Upper lobe of left lung (tissue), 6 donors: ENCODE data around the gene DVL3. TPM values are rescaled to one million over a fixed set of nuclear protein-coding genes. Genes with fewer than 3 reads are reported as not detected.

ENCODE experiments used
- ATAC-seq, 2 donors: fragments of 200-7000 bp; cut with Tn5 transposase; one replicate each; pipeline ENCODE4 v1.9.1; 2022; ENCODE audit warnings: mild to moderate bottlenecking in 2 of 2, moderate library complexity in 2 of 2; ENCODE audit not compliant: low FRiP score in 2 of 2
- DNase-seq, 2 donors: peaks; one replicate each; pipeline ENCODE4 v3.0.0-alpha.2; 2019 to 2020
- H3K27ac ChIP-seq, 4 donors: fragments of 200-600 bp; sonication (generic); one replicate each; pipeline ENCODE4 v1.5.1; 2016 to 2019
- H3K27me3 ChIP-seq, 4 donors: fragments of 200-600 bp; sonication (generic); one replicate each; pipeline ENCODE4 v1.5.1; 2017 to 2019
- H3K36me3 ChIP-seq, 4 donors: fragments of 200-600 bp; sonication (generic); one replicate each; pipeline ENCODE4 v1.5.1; 2016 to 2019
- H3K4me1 ChIP-seq, 4 donors: fragments of 200-600 bp; sonication (generic); one replicate each; pipeline ENCODE4 v1.5.1; 2018 to 2019
- H3K4me3 ChIP-seq, 4 donors: fragments of 200-600 bp; sonication (generic); one replicate each; pipeline ENCODE4 v1.5.1; 2017 to 2019; ENCODE audit warnings: mild to moderate bottlenecking in 2 of 4, moderate library complexity in 1 of 4
- H3K9me3 ChIP-seq, 4 donors: fragments of 200-600 bp; sonication (generic); one replicate each; pipeline ENCODE4 v1.5.1; 2018 to 2019
- EP300 ChIP-seq, 4 donors: sonication (generic); formaldehyde crosslinking; IDR thresholded peaks; one replicate each; pipeline ENCODE4 v1.5.1; 2017; ENCODE audit warnings: antibody characterized with exemption in 4 of 4, control low read depth in 2 of 4
- POLR2A ChIP-seq, 4 donors: fragments of 450-650 bp; IDR thresholded peaks; one replicate each; pipeline ENCODE4 v1.5.1; 2016 to 2017; ENCODE audit warnings: antibody characterized with exemption in 4 of 4, mild to moderate bottlenecking in 2 of 4
- POLR2AphosphoS5 ChIP-seq, 2 donors: sonication (generic); formaldehyde crosslinking; IDR thresholded peaks; one replicate each; pipeline ENCODE4 v1.5.1; 2017; ENCODE audit warnings: antibody characterized with exemption in 2 of 2
- WGBS, 2 donors: methylation state at CpG; one replicate each; pipeline ENCODE4 v1.1.5; 2017 to 2018; 5-methylcytosine and 5-hydroxymethylcytosine counted together
- total RNA-seq, 6 donors: library from RNA; depleted of rRNA in 4 of 6; stranded (reverse); fragments of >200 nt in 4 of 6; gene quantifications; one replicate each; pipeline versions ENCODE4 v1.1.0 to v1.2.1, GENCODE V29; 2016 to 2021
- TF ChIP-seq, protein P1 (sequence below), 6 experiments: fragments of 450-650 bp in 4 of 6; fragments of 200-600 bp in 2 of 6; sonication (generic) in 2 of 6; IDR thresholded peaks; one replicate each; pipeline ENCODE4 v1.5.1; 2016 to 2019; ENCODE audit warnings: antibody characterized with exemption in 6 of 6
- donor health status: DM: no; HTN: no; CAD: no; lungs with moderate emphysema.
- donor health status: DM: no; HTN: yes; CAD: no; lungs with severe emphysema.

DVL3 gene
- total RNA-seq, 6 donors from 2014 or later, result 36.5 to 106 (median 62.8) TPM

DNA sequence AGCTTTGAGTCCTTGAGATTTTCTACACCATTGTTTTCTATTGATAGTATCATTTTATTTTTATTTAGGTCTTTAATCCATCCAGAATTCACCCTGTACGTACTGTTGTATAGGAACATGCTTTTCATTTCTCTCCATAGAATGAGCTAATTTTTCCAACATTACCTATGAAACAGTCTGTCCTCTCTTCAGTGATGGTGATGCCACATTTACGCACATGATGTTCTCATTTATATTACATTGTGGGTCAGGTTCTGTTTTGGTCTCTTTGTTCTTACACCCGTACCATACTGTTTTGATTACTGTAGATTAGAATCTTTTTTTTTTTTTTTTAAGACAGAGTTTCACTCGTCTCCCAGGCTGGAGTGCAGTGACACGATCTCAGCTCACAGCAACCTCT is 56.5 kb downstream of the DVL3 start:
- Histone ChIP-seq H3K27me3 (no peaks in the 10 kb centered on the region), H3K4me3 (no peak overlapping the region), H3K9me3 (no peaks in the 10 kb centered on the region), H3K4me1 (no peaks in the 10 kb centered on the region), H3K27ac (no peak overlapping the region), H3K36me3 (no peaks in the 10 kb centered on the region)
- 78 to 82% methylated on average over 5 of the region's 5 CpGs for WGBS, 2 donors
- TF ChIP-seq POLR2A (IDR thresholded peaks at IDR 0.05), result no peak
- TF ChIP-seq EP300 (IDR thresholded peaks at IDR 0.05), result no peak
- no peak for TF ChIP-seq POLR2AphosphoS5 (IDR thresholded peaks at IDR 0.05)
- TF ChIP-seq, protein P1, sequence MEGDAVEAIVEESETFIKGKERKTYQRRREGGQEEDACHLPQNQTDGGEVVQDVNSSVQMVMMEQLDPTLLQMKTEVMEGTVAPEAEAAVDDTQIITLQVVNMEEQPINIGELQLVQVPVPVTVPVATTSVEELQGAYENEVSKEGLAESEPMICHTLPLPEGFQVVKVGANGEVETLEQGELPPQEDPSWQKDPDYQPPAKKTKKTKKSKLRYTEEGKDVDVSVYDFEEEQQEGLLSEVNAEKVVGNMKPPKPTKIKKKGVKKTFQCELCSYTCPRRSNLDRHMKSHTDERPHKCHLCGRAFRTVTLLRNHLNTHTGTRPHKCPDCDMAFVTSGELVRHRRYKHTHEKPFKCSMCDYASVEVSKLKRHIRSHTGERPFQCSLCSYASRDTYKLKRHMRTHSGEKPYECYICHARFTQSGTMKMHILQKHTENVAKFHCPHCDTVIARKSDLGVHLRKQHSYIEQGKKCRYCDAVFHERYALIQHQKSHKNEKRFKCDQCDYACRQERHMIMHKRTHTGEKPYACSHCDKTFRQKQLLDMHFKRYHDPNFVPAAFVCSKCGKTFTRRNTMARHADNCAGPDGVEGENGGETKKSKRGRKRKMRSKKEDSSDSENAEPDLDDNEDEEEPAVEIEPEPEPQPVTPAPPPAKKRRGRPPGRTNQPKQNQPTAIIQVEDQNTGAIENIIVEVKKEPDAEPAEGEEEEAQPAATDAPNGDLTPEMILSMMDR (IDR thresholded peaks at IDR 0.05), result no peak
- ATAC-seq (no peak), DNase-seq (no peak)

DNA sequence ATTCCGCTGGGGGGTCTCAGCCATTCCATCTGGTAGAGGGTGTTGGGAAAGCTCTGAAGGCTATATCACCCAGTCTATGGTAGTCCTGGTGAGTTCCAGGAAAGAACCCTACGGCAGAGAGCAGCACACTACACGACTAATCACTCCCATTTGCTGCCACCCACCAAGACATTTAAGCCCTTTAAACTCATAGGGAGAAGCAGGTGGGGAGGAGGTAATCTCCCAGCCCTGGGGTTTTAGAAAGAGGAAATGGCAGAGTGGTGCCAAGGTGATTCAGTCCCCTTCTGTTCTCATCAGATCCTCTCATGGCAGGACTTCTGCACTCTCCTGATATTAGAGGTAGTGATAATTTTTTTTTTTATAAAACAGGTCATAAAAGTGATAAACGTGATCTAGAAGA is 63.6 kb downstream of the DVL3 start:
- no peaks in the 10 kb centered on the region for H3K36me3 ChIP-seq
- TF ChIP-seq EP300 (IDR thresholded peaks at IDR 0.05), result no peak
- TF ChIP-seq, protein P1 (IDR thresholded peaks at IDR 0.05), result no peak
- TF ChIP-seq POLR2AphosphoS5 (IDR thresholded peaks at IDR 0.05), result no peak
- no peak overlapping the region for H3K27ac ChIP-seq
- no peak overlapping the region for H3K4me3 ChIP-seq
- no peaks in the 10 kb centered on the region for H3K4me1 ChIP-seq
- no peak for ATAC-seq
- DNase-seq, result no peak
- no peaks in the 10 kb centered on the region for H3K9me3 ChIP-seq
- WGBS, 2 donors, result 66 to 71% methylated on average over 4 of the region's 4 CpGs
- no peaks in the 10 kb centered on the region for H3K27me3 ChIP-seq

DNA sequence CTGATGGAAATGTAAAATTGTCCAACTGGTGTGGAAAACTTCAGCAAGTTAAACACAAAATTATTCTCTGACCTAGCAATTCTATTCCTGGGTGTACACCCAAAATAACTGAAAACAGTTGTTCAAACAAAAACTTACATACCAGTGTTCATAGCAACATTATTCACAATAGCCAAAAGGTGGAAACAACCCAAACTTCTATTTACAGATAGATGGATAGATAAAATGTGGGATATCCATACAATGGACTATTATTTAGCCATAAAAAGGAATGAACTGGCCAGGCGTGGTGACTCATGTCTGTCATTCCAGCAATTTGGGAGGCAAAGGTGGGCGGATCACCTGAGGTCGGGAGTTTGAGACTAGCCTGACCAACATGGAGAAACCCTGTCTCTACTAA is 67.3 kb downstream of the DVL3 start:
- Histone ChIP-seq H3K27me3 (peaks cover 0 to 4% (median 0%) of the 10 kb centered on the region in 4 donors), H3K36me3 (no peaks in the 10 kb centered on the region)

More for the DNA sequence above, 67.3 kb downstream of the DVL3 start:
- ATAC-seq (no peak), DNase-seq (no peak)
- no peaks in the 10 kb centered on the region for H3K9me3 ChIP-seq
- 80 to 82% methylated on average over 3 of the region's 3 CpGs for WGBS, 2 donors
- no peaks in the 10 kb centered on the region for H3K4me1 ChIP-seq
- H3K27ac ChIP-seq, result no peak overlapping the region
- no peak overlapping the region for H3K4me3 ChIP-seq
- TF ChIP-seq POLR2A (IDR thresholded peaks at IDR 0.05) (no peak), POLR2AphosphoS5 (IDR thresholded peaks at IDR 0.05) (no peak), EP300 (IDR thresholded peaks at IDR 0.05) (no peak)
- TF ChIP-seq, protein P1 (IDR thresholded peaks at IDR 0.05), result no peak

Other genes with a start within 250 kb of the DVL3 start
- gene ABCC5, start 137.5 kb upstream of the DVL3 start, total RNA-seq, result 100 to 1,000 TPM in 1 of 6 donors, 10 to 100 TPM in 5; 13.2 to 107 (median 27.1) TPM
- not detected for gene HTR3D, start 123.6 kb upstream of the DVL3 start, total RNA-seq
- gene HTR3C, start 102.3 kb upstream of the DVL3 start, total RNA-seq, result 1 to 10 TPM in 2 of 6 donors, under 1 TPM in 2, not detected in 2; 0.23 to 2.4 (median 1.5) TPM
- not detected for gene HTR3E, start 58.3 kb upstream of the DVL3 start, total RNA-seq
- gene EIF2B5, start 20.0 kb upstream of the DVL3 start, total RNA-seq, result 10 to 100 TPM; 31.4 to 37.6 (median 34.2) TPM
- 100 to 1,000 TPM; 132 to 280 (median 198) TPM for gene AP2M1, start 19.5 kb downstream of the DVL3 start, total RNA-seq
- gene ABCF3, start 30.8 kb downstream of the DVL3 start, total RNA-seq, result 100 to 1,000 TPM in 1 of 6 donors, 10 to 100 TPM in 5; 52.6 to 184 (median 73.1) TPM
- 1 to 10 TPM in 2 of 6 donors, under 1 TPM in 3, not detected in 1; 0.17 to 1.2 (median 0.51) TPM for gene VWA5B2, start 74.2 kb downstream of the DVL3 start, total RNA-seq
- gene ALG3, start 93.6 kb downstream of the DVL3 start, total RNA-seq, result 10 to 100 TPM; 16.2 to 60.8 (median 37.6) TPM
- 1 to 10 TPM; 1.8 to 8.8 (median 4.1) TPM for gene EEF1AKMT4, start 94.3 kb downstream of the DVL3 start, total RNA-seq
- gene CAMK2N2, start 106.2 kb downstream of the DVL3 start, total RNA-seq, result under 1 TPM in 2 of 6 donors, not detected in 4; 0.26 to 0.44 TPM
- gene ECE2, start 120.6 kb downstream of the DVL3 start, total RNA-seq, result not detected
- 100 to 1,000 TPM; 144 to 259 (median 165) TPM for gene PSMD2, start 143.9 kb downstream of the DVL3 start, total RNA-seq
- 100 to 1,000 TPM; 278 to 408 (median 326) TPM for gene EIF4G1, start 159.2 kb downstream of the DVL3 start, total RNA-seq
- 10 to 100 TPM; 14.8 to 52.7 (median 25.2) TPM for gene FAM131A, start 182.2 kb downstream of the DVL3 start, total RNA-seq
- 10 to 100 TPM in 1 of 6 donors, 1 to 10 TPM in 5; 3.0 to 14.7 (median 5.3) TPM for gene CLCN2, start 206.2 kb downstream of the DVL3 start, total RNA-seq
- 100 to 1,000 TPM in 1 of 6 donors, 10 to 100 TPM in 5; 41.4 to 235 (median 66.2) TPM for gene POLR2H, start 206.3 kb downstream of the DVL3 start, total RNA-seq
- under 1 TPM in 2 of 6 donors, not detected in 4; 0.14 to 0.84 TPM for gene THPO, start 222.8 kb downstream of the DVL3 start, total RNA-seq
- 10 to 100 TPM in 1 of 6 donors, 1 to 10 TPM in 5; 2.1 to 40.9 (median 4.3) TPM for gene CHRD, start 224.7 kb downstream of the DVL3 start, total RNA-seq